ENCODE results near the gene SERPINH1.

Gene SERPINH1

DNA sequence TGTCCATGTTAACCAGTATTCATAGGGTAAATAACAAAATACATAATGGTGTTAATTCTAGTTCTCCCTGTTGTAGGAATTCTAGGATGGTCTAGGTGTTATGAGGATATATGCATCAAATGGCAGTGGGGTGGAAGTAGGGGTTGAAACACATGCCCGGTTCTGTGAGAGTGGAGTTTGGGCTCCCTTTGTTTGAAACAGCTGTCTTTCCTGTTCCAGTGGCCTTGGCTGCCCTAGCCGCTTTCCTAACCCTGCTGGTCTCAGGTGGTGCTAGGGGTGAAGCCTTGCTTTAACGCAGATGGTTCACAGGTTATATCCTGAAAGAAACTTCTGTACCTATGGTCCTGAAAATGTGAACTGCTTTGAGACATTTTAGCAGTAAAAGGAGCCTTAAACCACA, 38.3 kb downstream of the SERPINH1 start:
- Histone ChIP-seq H3K9me3 (replicated peaks; ENCODE audit: insufficient read depth, low read length) (no peaks in the 10 kb centered on the region), H3K9ac (ENCODE audit: low read length) (no peak overlapping the region), H3K27ac (ENCODE audit: low read length) (no peak overlapping the region), H3F3A (ENCODE audit: insufficient read depth, low read length) (no peaks in the 10 kb centered on the region), H2AFZ (ENCODE audit: low read length) (no peak overlapping the region), H3K9me2 (replicated peaks; ENCODE audit: insufficient read depth, low read length) (no peaks in the 10 kb centered on the region), H3K4me2 (ENCODE audit: low read depth, low read length) (no peak overlapping the region), H3K4me1 (ENCODE audit: low read length) (no peaks in the 10 kb centered on the region), H3K79me2 (ENCODE audit: low read length) (no peaks in the 10 kb centered on the region), H3K36me3 (replicated peaks; ENCODE audit: insufficient read depth, low read length) (no peaks in the 10 kb centered on the region), H3K27me3 (replicated peaks; ENCODE audit: insufficient read depth, low read length) (peaks cover 6% of the 10 kb centered on the region), H3K4me3 (ENCODE audit: low read length) (no peak overlapping the region), H4K20me1 (ENCODE audit: insufficient read depth, low read length) (no peaks in the 10 kb centered on the region)
- TF ChIP-seq EZH2phosphoT487 (IDR thresholded peaks at IDR 0.05; ENCODE audit: low read length): no peak
- TF ChIP-seq, protein P1, sequence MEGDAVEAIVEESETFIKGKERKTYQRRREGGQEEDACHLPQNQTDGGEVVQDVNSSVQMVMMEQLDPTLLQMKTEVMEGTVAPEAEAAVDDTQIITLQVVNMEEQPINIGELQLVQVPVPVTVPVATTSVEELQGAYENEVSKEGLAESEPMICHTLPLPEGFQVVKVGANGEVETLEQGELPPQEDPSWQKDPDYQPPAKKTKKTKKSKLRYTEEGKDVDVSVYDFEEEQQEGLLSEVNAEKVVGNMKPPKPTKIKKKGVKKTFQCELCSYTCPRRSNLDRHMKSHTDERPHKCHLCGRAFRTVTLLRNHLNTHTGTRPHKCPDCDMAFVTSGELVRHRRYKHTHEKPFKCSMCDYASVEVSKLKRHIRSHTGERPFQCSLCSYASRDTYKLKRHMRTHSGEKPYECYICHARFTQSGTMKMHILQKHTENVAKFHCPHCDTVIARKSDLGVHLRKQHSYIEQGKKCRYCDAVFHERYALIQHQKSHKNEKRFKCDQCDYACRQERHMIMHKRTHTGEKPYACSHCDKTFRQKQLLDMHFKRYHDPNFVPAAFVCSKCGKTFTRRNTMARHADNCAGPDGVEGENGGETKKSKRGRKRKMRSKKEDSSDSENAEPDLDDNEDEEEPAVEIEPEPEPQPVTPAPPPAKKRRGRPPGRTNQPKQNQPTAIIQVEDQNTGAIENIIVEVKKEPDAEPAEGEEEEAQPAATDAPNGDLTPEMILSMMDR (IDR thresholded peaks at IDR 0.05; ENCODE audit: low read length): no peak
- TF ChIP-seq EZH2 (optimal IDR thresholded peaks at IDR 0.05; ENCODE audit: low read depth, low read length): no peak
- DNase-seq: no peak

DNA sequence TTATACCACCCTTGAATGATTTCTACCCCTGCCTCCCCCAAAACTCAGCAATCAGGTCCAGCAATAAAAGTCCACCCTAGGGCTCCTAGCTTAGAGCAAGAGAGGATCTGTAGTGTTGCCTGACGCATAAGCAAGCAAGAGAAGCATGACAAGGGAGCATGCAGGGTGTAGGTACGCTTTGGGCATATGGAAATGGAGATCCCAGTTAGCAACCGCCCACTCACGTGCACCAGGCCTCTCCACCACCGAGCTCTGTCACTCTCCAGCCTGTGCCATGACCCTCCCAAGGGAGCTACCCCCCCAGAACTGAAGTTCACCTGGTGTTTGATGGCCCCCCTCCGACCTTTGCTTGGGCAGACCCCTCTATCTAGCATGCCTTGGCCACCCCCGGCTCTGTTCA, 39.4 kb downstream of the SERPINH1 start:
- Histone ChIP-seq H3K27ac (ENCODE audit: low read length) (no peak overlapping the region), H3K9me3 (replicated peaks; ENCODE audit: insufficient read depth, low read length) (no peaks in the 10 kb centered on the region), H4K20me1 (ENCODE audit: insufficient read depth, low read length) (no peaks in the 10 kb centered on the region), H3K4me2 (ENCODE audit: low read depth, low read length) (no peak overlapping the region), H2AFZ (ENCODE audit: low read length) (no peak overlapping the region), H3F3A (ENCODE audit: insufficient read depth, low read length) (no peaks in the 10 kb centered on the region), H3K79me2 (ENCODE audit: low read length) (no peaks in the 10 kb centered on the region), H3K4me1 (ENCODE audit: low read length) (no peaks in the 10 kb centered on the region), H3K9ac (ENCODE audit: low read length) (no peak overlapping the region), H3K27me3 (replicated peaks; ENCODE audit: insufficient read depth, low read length) (peaks cover 6% of the 10 kb centered on the region), H3K4me3 (ENCODE audit: low read length) (no peak overlapping the region), H3K9me2 (replicated peaks; ENCODE audit: insufficient read depth, low read length) (no peaks in the 10 kb centered on the region), H3K36me3 (replicated peaks; ENCODE audit: insufficient read depth, low read length) (no peaks in the 10 kb centered on the region)
- no peak for DNase-seq
- TF ChIP-seq EZH2 (optimal IDR thresholded peaks at IDR 0.05; ENCODE audit: low read depth, low read length): no peak
- TF ChIP-seq, protein P1 (IDR thresholded peaks at IDR 0.05; ENCODE audit: low read length): no peak
- no peak for TF ChIP-seq EZH2phosphoT487 (IDR thresholded peaks at IDR 0.05; ENCODE audit: low read length)

DNA sequence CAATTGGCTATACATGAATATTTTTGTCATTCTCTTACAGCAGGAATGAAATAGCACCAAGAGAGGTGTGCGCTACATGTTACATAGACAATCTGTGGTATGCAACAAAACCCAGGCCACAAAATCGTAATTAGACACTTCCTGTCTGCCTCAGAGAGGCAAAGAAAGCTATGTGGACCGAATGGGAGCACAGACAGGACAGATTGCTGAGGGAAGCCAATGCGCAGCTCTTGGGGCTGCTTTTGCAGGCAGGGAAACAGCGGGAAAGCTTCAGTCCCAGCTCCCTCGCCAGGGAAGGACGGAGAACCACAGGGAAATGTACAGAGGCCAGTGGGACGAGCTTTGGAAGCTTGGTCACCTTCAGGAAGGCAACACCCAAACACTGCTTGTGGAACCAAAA, 40.9 kb downstream of the SERPINH1 start:
- Histone ChIP-seq H4K20me1 (ENCODE audit: insufficient read depth, low read length) (no peaks in the 10 kb centered on the region), H3K27ac (ENCODE audit: low read length) (no peak overlapping the region), H3K79me2 (ENCODE audit: low read length) (no peaks in the 10 kb centered on the region), H3K9ac (ENCODE audit: low read length) (no peak overlapping the region), H2AFZ (ENCODE audit: low read length) (no peak overlapping the region), H3F3A (ENCODE audit: insufficient read depth, low read length) (no peaks in the 10 kb centered on the region), H3K4me1 (ENCODE audit: low read length) (no peaks in the 10 kb centered on the region), H3K27me3 (replicated peaks; ENCODE audit: insufficient read depth, low read length) (peaks cover 6% of the 10 kb centered on the region), H3K4me3 (ENCODE audit: low read length) (no peak overlapping the region), H3K4me2 (ENCODE audit: low read depth, low read length) (no peak overlapping the region), H3K36me3 (replicated peaks; ENCODE audit: insufficient read depth, low read length) (no peaks in the 10 kb centered on the region), H3K9me2 (replicated peaks; ENCODE audit: insufficient read depth, low read length) (no peaks in the 10 kb centered on the region), H3K9me3 (replicated peaks; ENCODE audit: insufficient read depth, low read length) (no peaks in the 10 kb centered on the region)
- no peak for DNase-seq
- TF ChIP-seq EZH2 (optimal IDR thresholded peaks at IDR 0.05; ENCODE audit: low read depth, low read length): no peak
- TF ChIP-seq, protein P1 (IDR thresholded peaks at IDR 0.05; ENCODE audit: low read length): no peak
- TF ChIP-seq EZH2phosphoT487 (IDR thresholded peaks at IDR 0.05; ENCODE audit: low read length): no peak

All from MM.1S (cell line).